ENCODE results near the gene TGM6. TPM values are rescaled to one million over a fixed set of nuclear protein-coding genes. Genes with fewer than 3 reads are reported as not detected.

Gene TGM6
- total RNA-seq, 2 experiments from 2014 or later = not detected

- H3K4me1 Mint-ChIP-seq (ENCODE audit: low read depth) = peaks cover 37% of the 10 kb centered on the region
Observed at GRCh38 chr20:2465100-2465499, 84.4 kb downstream of the TGM6 start.

GRCh38 chr20:2467412-2467811 is 86.7 kb downstream of the TGM6 start:
- CTCF ChIA-PET = interaction anchor here (0.6 to 5.7 kb wide), 4 partner anchors 10 to 54 kb away, joined by 3 to 36 read pairs (median 21); no protein-coding TSS in a partner anchor
- peaks cover 45% of the 10 kb centered on the region for H3K4me1 Mint-ChIP-seq (ENCODE audit: low read depth)
- POLR2A ChIA-PET = interaction anchor here (4.0 kb wide), 1 partner anchor 8 kb away, joined by 23 read pairs; no protein-coding TSS in a partner anchor
- H3K36me3 Mint-ChIP-seq = peaks cover 79% of the 10 kb centered on the region
- no peaks in the 10 kb centered on the region for H3K9me3 Mint-ChIP-seq
- no peaks in the 10 kb centered on the region for H3K27me3 Mint-ChIP-seq
- peak overlapping the region; percentile 100 for H3K27ac Mint-ChIP-seq
- intact Hi-C loops (cut with micrococcal nuclease) = no loop called here
- peak overlapping the region; percentile 100 for H3K4me3 Mint-ChIP-seq
- DNase-seq = no peak

More at GRCh38 chr20:2465100-2465499, 84.4 kb downstream of the TGM6 start:
- no peak for DNase-seq
- no peaks in the 10 kb centered on the region for H3K9me3 Mint-ChIP-seq
- H3K36me3 Mint-ChIP-seq = peaks cover 92% of the 10 kb centered on the region
- H3K4me3 Mint-ChIP-seq = no peak overlapping the region
- intact Hi-C loops (cut with micrococcal nuclease) = no loop called here
- ChIA-PET POLR2A (interaction anchor here (0.7 kb wide), 1 partner anchor 187 kb away, joined by 3 read pairs; no protein-coding TSS in a partner anchor), CTCF (no interaction called here)
- no peak overlapping the region for H3K27ac Mint-ChIP-seq
- no peaks in the 10 kb centered on the region for H3K27me3 Mint-ChIP-seq

DNA sequence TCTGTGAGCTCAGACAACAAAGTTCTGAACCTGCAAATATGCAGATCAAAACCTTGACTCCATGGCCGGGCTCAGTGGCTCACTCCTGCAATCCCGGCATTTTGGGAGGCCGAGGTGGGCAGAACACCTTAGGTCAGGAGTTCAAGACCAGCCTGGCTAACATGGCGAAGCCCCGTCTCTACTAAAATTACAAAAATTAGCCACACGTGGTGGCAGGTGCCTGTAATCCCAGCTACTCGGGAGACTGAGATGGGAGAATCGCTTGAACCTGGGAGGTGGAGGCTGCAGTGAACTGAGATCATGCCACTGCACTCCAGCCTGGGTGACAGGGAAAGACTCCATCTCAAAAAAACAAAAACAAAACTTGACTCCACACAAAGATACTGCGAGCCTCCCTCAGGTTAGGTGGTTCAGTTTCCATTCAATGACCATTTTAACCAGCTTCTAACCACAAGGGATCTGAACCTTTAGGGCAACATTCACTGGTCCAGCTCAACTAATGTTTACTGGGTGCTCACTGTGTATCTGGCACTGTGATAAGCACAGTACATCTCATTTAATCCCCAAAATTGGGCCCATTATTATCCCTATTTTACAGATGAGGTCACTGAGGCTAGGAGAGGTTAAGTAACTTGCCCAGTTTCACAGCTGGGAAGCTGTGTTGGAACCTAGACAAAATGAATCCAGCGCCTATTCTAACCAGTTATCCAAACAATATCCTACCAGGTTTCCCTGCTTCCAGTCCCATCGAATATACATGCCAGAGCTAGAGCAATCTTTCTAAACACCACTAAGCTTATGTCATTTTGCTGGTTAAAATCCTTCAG is 88.1 kb downstream of the TGM6 start:
- DNase-seq = no peak
- Mint-ChIP-seq H3K4me3 (peak overlapping the region; percentile 100), H3K27ac (peak overlapping the region; percentile 100), H3K27me3 (no peaks in the 10 kb centered on the region), H3K4me1 (ENCODE audit: low read depth) (peaks cover 43% of the 10 kb centered on the region), H3K9me3 (no peaks in the 10 kb centered on the region), H3K36me3 (peaks cover 66% of the 10 kb centered on the region)
- intact Hi-C loops (cut with micrococcal nuclease) = no loop called here
- ChIA-PET POLR2A (interaction anchor here (1.0 to 4.0 kb wide), 6 partner anchors 9 to 184 kb away, joined by 3 to 23 read pairs (median 6); partner anchors contain the start of gene NOP56), CTCF (interaction anchor here (1.0 to 5.7 kb wide), 6 partner anchors 13 to 260 kb away, joined by 3 to 36 read pairs (median 4); no protein-coding TSS in a partner anchor)

DNA sequence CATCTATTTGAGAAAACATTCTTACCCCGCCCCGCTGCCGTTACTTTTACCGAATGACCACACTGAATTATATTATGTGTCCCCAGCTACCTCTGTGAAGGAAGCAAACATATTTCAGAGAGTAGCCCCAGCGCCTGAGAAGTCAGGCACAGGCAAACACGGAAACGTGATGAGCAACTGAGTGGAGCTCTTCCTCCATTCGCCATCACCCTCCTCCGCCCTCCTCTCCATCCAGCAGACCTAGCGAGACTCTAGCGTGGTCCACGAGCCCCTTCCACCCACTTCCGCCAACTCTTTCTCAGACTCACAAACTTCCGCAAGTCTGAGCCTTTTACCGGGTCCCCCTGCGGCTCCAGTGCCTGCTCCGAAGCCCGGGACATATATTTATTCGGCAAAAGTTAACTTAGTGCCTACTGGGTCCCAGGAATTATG is 89.3 kb downstream of the TGM6 start:
- intact Hi-C loops (cut with micrococcal nuclease) = loop anchor here (1.0 to 2.0 kb wide), 6 partner anchors 39 to 402 kb away; partner anchors contain the start of genes IDH3B and NOP56
- Mint-ChIP-seq H3K36me3 (peaks cover 54% of the 10 kb centered on the region), H3K9me3 (no peaks in the 10 kb centered on the region), H3K27ac (peak overlapping the region; percentile 100), H3K4me3 (peak overlapping the region; percentile 100), H3K4me1 (ENCODE audit: low read depth) (peaks cover 43% of the 10 kb centered on the region), H3K27me3 (no peaks in the 10 kb centered on the region)
- POLR2A ChIA-PET = interaction anchor here (0.6 to 4.0 kb wide), 13 partner anchors 10 to 1142 kb away, joined by 3 to 23 read pairs (median 4); partner anchors contain the start of genes NOP56, STK35 and ZNF343
- DNase-seq = peak; percentile 76
- CTCF ChIA-PET = interaction anchor here (0.8 to 5.7 kb wide), 7 partner anchors 14 to 252 kb away, joined by 3 to 36 read pairs (median 3); no protein-coding TSS in a partner anchor

- CTCF ChIA-PET = interaction anchor here (0.8 to 5.7 kb wide), 9 partner anchors 15 to 253 kb away, joined by 3 to 36 read pairs (median 6); no protein-coding TSS in a partner anchor
- Mint-ChIP-seq H3K27ac (peak within 1 kb of the TSS; percentile 100), H3K9me3 (no peaks in the 10 kb centered on the region), H3K4me1 (ENCODE audit: low read depth) (peaks cover 43% of the 10 kb centered on the region), H3K4me3 (peak within 1 kb of the TSS; percentile 100), H3K27me3 (no peaks in the 10 kb centered on the region), H3K36me3 (peaks cover 48% of the 10 kb centered on the region)
- DNase-seq = peak; percentile 98
- intact Hi-C loops (cut with micrococcal nuclease) = loop anchor here (1.0 to 2.0 kb wide), 6 partner anchors 39 to 402 kb away; partner anchors contain the start of genes IDH3B and NOP56
- POLR2A ChIA-PET = interaction anchor here (0.6 to 4.0 kb wide), 14 partner anchors 11 to 1143 kb away, joined by 3 to 23 read pairs (median 4); partner anchors contain the start of genes NOP56, STK35 and ZNF343
Observed at GRCh38 chr20:2470423-2471193, 89.9 kb downstream of the TGM6 start, which contains the start of gene SNRPB. TSS of gene SNRPB (minus strand) at chr20:2470789. CDS start at chr20:2470690, 99 bp downstream.

DNA sequence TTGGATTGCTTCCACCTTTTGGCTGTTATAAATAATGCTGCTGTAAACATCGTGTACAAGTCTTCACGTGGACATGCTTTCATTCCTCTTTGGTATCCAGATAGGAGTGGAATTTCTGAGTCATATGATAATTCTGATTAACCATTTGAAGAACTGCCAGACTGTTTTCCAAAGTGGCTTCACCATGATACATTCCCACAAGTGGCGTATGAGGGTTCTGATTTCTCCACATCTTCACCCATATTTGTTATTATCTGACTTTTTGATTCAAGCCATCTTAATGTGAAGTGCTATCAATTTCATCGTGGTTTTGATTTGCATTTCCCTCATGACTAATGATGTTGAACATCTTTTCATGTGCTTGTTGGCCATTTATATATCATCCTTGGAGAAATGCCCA is 92.8 kb downstream of the TGM6 start:
- Mint-ChIP-seq H3K27me3 (no peaks in the 10 kb centered on the region), H3K36me3 (peaks cover 22% of the 10 kb centered on the region), H3K4me1 (ENCODE audit: low read depth) (peaks cover 22% of the 10 kb centered on the region), H3K4me3 (no peak overlapping the region), H3K9me3 (no peaks in the 10 kb centered on the region), H3K27ac (no peak overlapping the region)
- no peak for DNase-seq
- POLR2A ChIA-PET = no interaction called here
- CTCF ChIA-PET = interaction anchor here (1.2 kb wide), 1 partner anchor 22 kb away, joined by 3 read pairs; no protein-coding TSS in a partner anchor
- intact Hi-C loops (cut with micrococcal nuclease) = no loop called here

DNA sequence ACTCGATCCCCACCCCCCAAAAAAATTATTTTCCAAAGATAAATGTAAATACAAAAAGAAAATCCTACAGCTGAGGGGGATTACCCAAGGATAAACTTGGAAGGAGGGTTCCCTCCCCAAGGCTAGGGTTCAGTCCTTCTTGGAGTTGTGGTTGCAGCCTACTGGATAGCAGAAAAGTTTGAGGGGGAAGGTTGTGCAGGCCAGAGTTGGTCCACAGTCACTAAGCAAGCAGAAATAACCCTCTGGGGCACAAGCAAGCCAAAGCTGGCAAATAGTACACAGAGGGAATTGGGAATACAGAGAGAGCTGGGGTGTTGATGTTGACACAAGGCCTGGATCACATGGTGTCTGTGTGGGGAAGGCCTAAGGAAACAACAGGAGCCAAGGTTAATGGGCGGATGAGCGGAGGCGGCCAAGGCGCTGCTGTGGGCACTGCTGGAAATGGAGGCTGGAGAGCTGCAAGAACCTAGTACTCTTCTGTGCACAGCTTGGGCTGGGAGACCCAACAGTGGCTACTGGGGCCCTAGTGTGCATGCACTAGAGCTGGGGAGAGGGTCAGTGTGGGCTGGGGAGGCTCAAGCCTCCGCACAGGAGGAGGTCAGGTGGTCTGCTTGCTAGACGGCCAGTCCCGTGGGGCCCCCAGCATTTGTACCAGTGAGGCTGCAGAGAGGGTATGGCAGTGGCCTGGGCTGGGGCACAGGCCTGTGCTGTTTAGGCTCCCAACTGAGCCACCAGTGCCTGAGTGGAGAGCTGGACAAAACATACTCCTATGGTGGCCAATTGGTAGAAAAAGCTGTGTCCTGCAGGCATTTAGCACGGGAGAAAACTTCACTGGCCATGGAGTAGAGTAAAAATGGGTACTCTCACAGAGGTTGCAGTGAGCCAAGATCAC is 95.4 kb downstream of the TGM6 start:
- POLR2A ChIA-PET = no interaction called here
- Mint-ChIP-seq H3K4me1 (ENCODE audit: low read depth) (peaks cover 5% of the 10 kb centered on the region), H3K9me3 (peaks cover 4% of the 10 kb centered on the region), H3K27me3 (no peaks in the 10 kb centered on the region), H3K27ac (no peak overlapping the region), H3K36me3 (peaks cover 13% of the 10 kb centered on the region), H3K4me3 (no peak overlapping the region)
- CTCF ChIA-PET = interaction anchor here (2.4 kb wide), 1 partner anchor 46 kb away, joined by 11 read pairs; no protein-coding TSS in a partner anchor
- intact Hi-C loops (cut with micrococcal nuclease) = no loop called here
- DNase-seq = no peak

GRCh38 chr20:2476742-2477615 is 96.3 kb downstream of the TGM6 start:
- Mint-ChIP-seq H3K4me3 (no peak overlapping the region), H3K9me3 (peaks cover 6% of the 10 kb centered on the region), H3K4me1 (ENCODE audit: low read depth) (no peaks in the 10 kb centered on the region), H3K27ac (no peak overlapping the region), H3K36me3 (peaks cover 22% of the 10 kb centered on the region), H3K27me3 (no peaks in the 10 kb centered on the region)
- ChIA-PET CTCF (interaction anchor here (1.4 to 2.4 kb wide), 2 partner anchors 45 to 48 kb away, joined by 3 to 11 read pairs; no protein-coding TSS in a partner anchor), POLR2A (no interaction called here)
- no peak for DNase-seq
- intact Hi-C loops (cut with micrococcal nuclease) = no loop called here

DNA sequence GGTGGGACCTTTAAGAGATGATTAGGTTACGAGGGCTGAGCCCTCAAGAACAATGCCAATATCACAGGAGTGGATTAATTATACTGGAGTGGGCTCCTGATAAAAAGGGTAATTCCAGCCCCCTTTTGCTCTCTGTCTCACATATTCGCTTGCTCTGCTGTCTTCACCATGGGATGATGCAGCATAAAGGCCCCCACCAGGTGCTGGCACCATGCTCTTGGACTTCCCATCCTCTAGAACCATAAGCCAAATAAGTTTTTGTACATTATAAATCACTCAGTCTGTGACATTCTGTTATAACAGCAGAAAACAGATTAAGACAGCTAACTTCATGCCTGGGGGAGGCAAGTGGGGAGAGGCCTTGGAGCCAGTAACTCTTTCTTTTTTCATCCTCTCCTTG is 99.7 kb downstream of the TGM6 start:
- intact Hi-C loops (cut with micrococcal nuclease) = no loop called here
- H3K9me3 Mint-ChIP-seq = peaks cover 6% of the 10 kb centered on the region
- H3K4me3 Mint-ChIP-seq = no peak overlapping the region
- no peaks in the 10 kb centered on the region for H3K27me3 Mint-ChIP-seq
- no peak for DNase-seq
- H3K36me3 Mint-ChIP-seq = peaks cover 48% of the 10 kb centered on the region
- H3K27ac Mint-ChIP-seq = no peak overlapping the region
- ChIA-PET POLR2A (no interaction called here), CTCF (no interaction called here)
- no peaks in the 10 kb centered on the region for H3K4me1 Mint-ChIP-seq (ENCODE audit: low read depth)
